ENCODE results near the gene FIBCD1.

Gene FIBCD1

GRCh38 chr9:130866474-130866965, 72.5 kb downstream of the FIBCD1 start:
- DNase-seq (ENCODE audit: insufficient read length, low spot score) (peak; percentile 39), FAIRE-seq (no peak)

GRCh38 chr9:130865921-130866320, 73.1 kb downstream of the FIBCD1 start:
- DNase-seq (ENCODE audit: insufficient read length, low spot score), result no peak
- no peak for FAIRE-seq

GRCh38 chr9:130864541-130864940, 74.5 kb downstream of the FIBCD1 start:
- FAIRE-seq (no peak), DNase-seq (ENCODE audit: insufficient read length, low spot score) (no peak)

GRCh38 chr9:130862747-130863146, 76.3 kb downstream of the FIBCD1 start:
- no peak for FAIRE-seq
- DNase-seq (ENCODE audit: insufficient read length, low spot score), result no peak

- FAIRE-seq (no peak), DNase-seq (ENCODE audit: insufficient read length, low spot score) (no peak)
Observed at GRCh38 chr9:130862217-130862616, 76.8 kb downstream of the FIBCD1 start.

- DNase-seq (ENCODE audit: insufficient read length, low spot score), result no peak
Observed at GRCh38 chr9:130861372-130862180, 77.5 kb downstream of the FIBCD1 start.

GRCh38 chr9:130860458-130861316, 78.4 kb downstream of the FIBCD1 start:
- no peak for FAIRE-seq

More at GRCh38 chr9:130861372-130862180, 77.5 kb downstream of the FIBCD1 start:
- FAIRE-seq, result no peak

GRCh38 chr9:130858739-130859705, 80.0 kb downstream of the FIBCD1 start:
- no peak for DNase-seq (ENCODE audit: insufficient read length, low spot score)
- no peak for FAIRE-seq

More at GRCh38 chr9:130860458-130861316, 78.4 kb downstream of the FIBCD1 start:
- DNase-seq (ENCODE audit: insufficient read length, low spot score), result no peak

- DNase-seq (ENCODE audit: insufficient read length, low spot score) (no peak), FAIRE-seq (no peak)
Observed at GRCh38 chr9:130857864-130858738, 80.9 kb downstream of the FIBCD1 start.

GRCh38 chr9:130856474-130856873, 82.6 kb downstream of the FIBCD1 start:
- no peak for DNase-seq (ENCODE audit: insufficient read length, low spot score)
- FAIRE-seq, result no peak

- no peak for FAIRE-seq
Observed at GRCh38 chr9:130854835-130855234, 84.2 kb downstream of the FIBCD1 start.

GRCh38 chr9:130854092-130854491, 85.0 kb downstream of the FIBCD1 start:
- DNase-seq (ENCODE audit: insufficient read length, low spot score) (no peak), FAIRE-seq (no peak)

More at GRCh38 chr9:130854835-130855234, 84.2 kb downstream of the FIBCD1 start:
- DNase-seq (ENCODE audit: insufficient read length, low spot score), result no peak

GRCh38 chr9:130852801-130853200, 86.2 kb downstream of the FIBCD1 start:
- no peak for FAIRE-seq
- no peak for DNase-seq (ENCODE audit: insufficient read length, low spot score)
